ENCODE results near the gene SSX2IP.

The SSX2IP gene

DNA sequence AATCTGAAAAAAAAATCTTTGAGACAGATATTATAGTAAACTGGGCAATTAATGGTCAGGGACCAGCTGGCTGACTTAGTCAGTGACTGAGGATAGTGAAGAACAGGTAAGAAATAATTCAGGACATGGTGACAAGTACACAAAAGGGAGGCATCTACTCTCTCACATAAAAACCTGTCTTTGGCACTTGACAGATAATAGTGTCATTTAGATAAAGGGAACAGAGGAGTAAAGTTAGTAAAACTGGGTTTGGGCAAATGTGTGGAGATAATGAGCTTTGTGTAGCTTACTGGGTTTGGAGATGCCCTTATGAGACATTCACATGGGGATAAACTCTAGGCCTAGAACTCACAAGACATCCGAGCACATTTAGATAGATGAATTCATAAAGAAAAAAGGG is 4.0 kb downstream of the SSX2IP start:
- peaks cover 4% of the 10 kb centered on the region; the same call in 1 of the 2 replicates for H3K36me3 ChIP-seq
- no peak overlapping the region for H3K4me2 ChIP-seq
- H3K9ac ChIP-seq = no peak overlapping the region
- H3K4me3 ChIP-seq = no peak overlapping the region
- no peaks in the 10 kb centered on the region for H3K27me3 ChIP-seq
- no peak overlapping the region for H3K27ac ChIP-seq
- peaks cover 26% of the 10 kb centered on the region; the same call in 1 of the 2 replicates for H4K20me1 ChIP-seq
- no peaks in the 10 kb centered on the region for H3K9me3 ChIP-seq
- H3K4me1 ChIP-seq = peaks cover 24% of the 10 kb centered on the region
- TF ChIP-seq Cebpa-rat (IDR thresholded peaks at IDR 0.05) = no peak

DNA sequence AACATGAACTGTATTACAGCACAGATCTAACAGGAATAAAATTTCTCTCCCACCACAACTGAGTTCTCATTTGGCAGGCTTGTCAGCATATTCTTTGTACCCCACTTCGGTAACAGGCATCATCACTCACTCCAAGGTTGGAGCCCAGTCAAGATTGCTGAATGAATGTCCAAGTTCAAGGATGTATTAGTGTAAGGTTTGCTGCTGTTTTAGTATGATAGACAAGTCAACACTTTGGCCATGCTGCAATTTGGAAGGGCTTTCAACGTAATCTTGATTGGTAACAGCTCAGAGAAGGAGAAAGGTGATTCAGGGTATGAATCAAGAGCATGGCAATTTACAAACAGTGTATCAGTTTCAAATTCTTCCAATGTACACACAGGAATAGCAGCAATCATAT is 6.8 kb downstream of the SSX2IP start:
- H3K4me3 ChIP-seq = no peak overlapping the region
- no peak for TF ChIP-seq Cebpa-rat (IDR thresholded peaks at IDR 0.05)
- H3K36me3 ChIP-seq = peaks cover 4% of the 10 kb centered on the region; the same call in 1 of the 2 replicates
- H3K9me3 ChIP-seq = no peaks in the 10 kb centered on the region
- peaks cover 26% of the 10 kb centered on the region; the same call in 1 of the 2 replicates for H4K20me1 ChIP-seq
- no peaks in the 10 kb centered on the region for H3K27me3 ChIP-seq
- H3K4me2 ChIP-seq = no peak overlapping the region
- peaks cover 10% of the 10 kb centered on the region for H3K4me1 ChIP-seq
- no peak overlapping the region for H3K9ac ChIP-seq
- H3K27ac ChIP-seq = no peak overlapping the region

DNA sequence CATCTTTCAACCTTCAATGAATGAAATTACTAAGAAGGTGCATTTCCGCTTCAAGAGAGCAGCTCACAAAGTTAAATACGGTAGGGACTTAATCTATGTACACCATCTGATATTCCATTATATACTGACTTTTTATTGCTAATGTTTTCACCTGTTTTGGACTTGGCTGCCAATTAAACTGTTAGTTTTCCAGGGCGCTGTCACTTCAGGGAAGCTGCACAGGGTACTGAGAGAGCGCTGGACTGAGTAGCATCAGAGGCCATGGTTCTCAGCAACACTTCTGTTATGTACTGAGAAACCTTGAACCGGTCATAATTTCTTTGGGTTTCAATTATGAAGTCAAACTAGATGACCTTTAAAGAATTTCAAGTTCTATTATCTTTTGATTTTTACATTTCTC is 8.2 kb downstream of the SSX2IP start:
- no peaks in the 10 kb centered on the region for H3K27me3 ChIP-seq

DNA sequence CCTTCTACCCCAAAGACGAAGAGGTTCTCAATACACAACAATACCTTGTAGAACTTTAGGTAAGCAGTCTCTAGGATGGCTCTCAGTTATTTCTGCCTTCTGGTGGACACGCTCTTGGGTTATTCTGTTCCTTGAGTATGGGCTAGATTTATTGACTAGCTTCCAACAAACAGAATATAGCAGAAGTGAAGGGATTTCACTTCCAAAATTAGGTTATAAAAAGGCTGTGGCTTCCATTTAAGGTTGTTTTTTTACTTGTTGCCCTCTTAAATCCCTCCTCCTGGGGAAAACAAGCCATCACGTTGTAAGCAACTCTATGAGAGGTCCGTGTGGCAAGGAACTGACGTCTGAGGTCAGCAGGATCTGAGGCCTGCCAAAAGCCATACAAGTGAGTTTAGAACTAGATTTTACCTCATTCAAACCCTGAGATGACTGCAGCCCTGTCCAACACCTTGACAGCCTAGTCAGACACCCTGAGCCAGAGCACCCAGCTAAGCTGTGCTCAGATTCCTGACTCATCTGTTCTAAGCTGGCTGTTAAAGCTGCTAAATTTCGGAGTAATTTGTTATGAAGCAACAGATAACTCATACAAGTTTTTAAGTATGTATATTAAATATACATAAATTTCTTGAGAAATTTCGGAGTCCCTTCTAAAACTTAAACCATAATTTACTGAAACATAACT is 12.7 kb downstream of the SSX2IP start:
- H3K4me1 ChIP-seq = no peaks in the 10 kb centered on the region
- no peak overlapping the region for H3K27ac ChIP-seq
- no peaks in the 10 kb centered on the region for H3K9me3 ChIP-seq
- H3K36me3 ChIP-seq = 0 out of 2 replicates have a peak, but pooled peaks cover 3% of the 10 kb centered on the region
- H4K20me1 ChIP-seq = peaks cover 26% of the 10 kb centered on the region; the same call in 1 of the 2 replicates
- H3K9ac ChIP-seq = no peak overlapping the region
- no peak overlapping the region for H3K4me2 ChIP-seq
- H3K27me3 ChIP-seq = no peaks in the 10 kb centered on the region
- H3K4me3 ChIP-seq = no peak overlapping the region
- TF ChIP-seq Cebpa-rat (IDR thresholded peaks at IDR 0.05) = no peak

More for the DNA sequence above, 8.2 kb downstream of the SSX2IP start:
- no peaks in the 10 kb centered on the region for H3K4me1 ChIP-seq
- no peak overlapping the region for H3K4me3 ChIP-seq
- no peak for TF ChIP-seq Cebpa-rat (IDR thresholded peaks at IDR 0.05)
- no peak overlapping the region for H3K27ac ChIP-seq
- H3K9ac ChIP-seq = no peak overlapping the region
- H3K4me2 ChIP-seq = no peak overlapping the region
- H3K36me3 ChIP-seq = peaks cover 8% of the 10 kb centered on the region; the same call in 1 of the 2 replicates
- peaks cover 12% of the 10 kb centered on the region; the same call in 1 of the 2 replicates for H4K20me1 ChIP-seq
- no peaks in the 10 kb centered on the region for H3K9me3 ChIP-seq

DNA sequence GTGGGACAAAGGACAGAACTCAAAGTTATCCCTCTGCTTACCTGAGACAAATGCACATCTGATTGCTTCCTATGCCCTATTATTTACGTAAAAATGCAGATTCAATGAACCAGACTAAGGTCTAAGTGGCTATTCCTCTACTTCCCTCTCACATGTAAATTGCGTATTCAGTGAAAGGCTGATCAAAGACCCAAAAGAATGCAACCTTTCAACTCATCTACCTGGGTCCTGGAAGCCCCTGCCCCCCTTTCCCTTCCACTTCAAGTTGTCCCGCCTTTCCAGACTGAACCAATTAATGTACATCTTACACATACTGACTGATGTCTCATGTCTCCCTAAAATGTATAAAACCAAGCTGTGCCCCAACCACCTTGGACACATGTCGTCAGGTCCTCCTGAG is 14.6 kb downstream of the SSX2IP start:
- H3K36me3 ChIP-seq = 0 out of 2 replicates have a peak, but pooled peaks cover 3% of the 10 kb centered on the region
- TF ChIP-seq Cebpa-rat (IDR thresholded peaks at IDR 0.05) = no peak
- H4K20me1 ChIP-seq = 0 out of 2 replicates have a peak, but pooled peaks cover 16% of the 10 kb centered on the region
- no peak overlapping the region for H3K4me3 ChIP-seq
- no peak overlapping the region for H3K27ac ChIP-seq
- H3K27me3 ChIP-seq = no peaks in the 10 kb centered on the region
- no peak overlapping the region for H3K4me2 ChIP-seq
- H3K4me1 ChIP-seq = no peaks in the 10 kb centered on the region
- no peak overlapping the region for H3K9ac ChIP-seq
- no peaks in the 10 kb centered on the region for H3K9me3 ChIP-seq

DNA sequence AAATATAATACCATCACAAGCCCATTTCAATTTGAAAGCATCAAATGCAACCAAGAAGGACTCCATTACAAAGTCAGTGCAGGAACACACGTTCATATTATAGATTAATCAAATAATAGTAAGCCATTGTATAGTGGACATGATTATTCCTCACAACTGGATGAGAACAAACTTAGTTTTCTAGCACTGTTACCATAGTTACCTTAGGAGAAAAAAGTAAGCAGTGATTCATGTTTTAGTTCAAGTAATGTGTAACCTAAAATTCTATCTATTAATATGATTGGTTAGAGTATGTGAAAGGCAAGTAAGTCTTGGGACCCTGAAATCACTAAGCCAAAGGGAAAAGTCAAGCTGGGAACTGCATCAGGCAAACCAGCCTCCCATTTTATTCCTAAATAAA is 15.2 kb downstream of the SSX2IP start:
- TF ChIP-seq Cebpa-rat (IDR thresholded peaks at IDR 0.05) = no peak
- no peak overlapping the region for H3K4me3 ChIP-seq
- no peaks in the 10 kb centered on the region for H3K9me3 ChIP-seq
- H3K27ac ChIP-seq = no peak overlapping the region
- 0 out of 2 replicates have a peak, but pooled peaks cover 16% of the 10 kb centered on the region for H4K20me1 ChIP-seq
- H3K4me2 ChIP-seq = no peak overlapping the region
- H3K36me3 ChIP-seq = 0 out of 2 replicates have a peak, but pooled peaks cover 3% of the 10 kb centered on the region
- no peak overlapping the region for H3K9ac ChIP-seq
- H3K27me3 ChIP-seq = no peaks in the 10 kb centered on the region
- no peaks in the 10 kb centered on the region for H3K4me1 ChIP-seq

DNA sequence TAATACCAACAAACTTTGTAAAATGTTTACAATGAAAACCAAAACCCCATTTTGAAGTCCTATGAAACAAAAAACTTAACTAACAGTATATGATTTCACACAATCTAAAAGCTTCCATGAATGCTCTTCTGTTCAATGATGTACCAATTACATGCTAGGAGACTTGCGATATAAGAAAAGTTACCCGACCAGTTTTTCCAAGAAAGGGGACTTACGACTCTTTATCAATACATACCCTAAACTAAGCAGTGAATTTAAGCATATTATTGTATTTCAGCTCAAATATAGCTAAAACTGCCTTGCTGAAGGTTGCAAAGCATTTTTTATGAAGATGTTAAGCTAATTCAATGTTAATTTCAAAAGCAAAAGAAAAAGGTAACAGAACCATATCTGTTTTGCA is 15.6 kb downstream of the SSX2IP start:
- no peak overlapping the region for H3K27ac ChIP-seq
- no peak for TF ChIP-seq Cebpa-rat (IDR thresholded peaks at IDR 0.05)
- H4K20me1 ChIP-seq = 0 out of 2 replicates have a peak, but pooled peaks cover 16% of the 10 kb centered on the region
- no peaks in the 10 kb centered on the region for H3K4me1 ChIP-seq
- no peak overlapping the region for H3K4me2 ChIP-seq
- H3K36me3 ChIP-seq = peaks cover 3% of the 10 kb centered on the region; the same call in 1 of the 2 replicates
- no peaks in the 10 kb centered on the region for H3K9me3 ChIP-seq
- no peak overlapping the region for H3K9ac ChIP-seq
- no peaks in the 10 kb centered on the region for H3K27me3 ChIP-seq
- H3K4me3 ChIP-seq = no peak overlapping the region

DNA sequence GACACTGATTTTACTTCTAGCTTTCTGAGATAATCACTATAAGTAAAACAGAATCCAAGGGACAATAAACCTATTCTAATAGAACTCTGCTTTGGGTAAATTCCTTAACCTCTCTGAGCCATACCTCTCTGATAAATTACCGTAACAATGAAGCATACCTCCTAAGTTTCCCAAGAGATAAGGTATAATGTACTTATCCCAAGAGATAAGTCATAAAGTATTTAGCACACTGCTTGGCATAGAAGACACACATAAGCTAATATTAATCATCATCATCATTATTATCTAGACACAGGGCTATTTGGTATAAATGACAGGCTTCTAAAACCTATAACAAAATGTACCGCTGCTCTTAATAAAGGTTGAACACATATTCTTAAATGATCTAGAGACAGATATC is 16.2 kb downstream of the SSX2IP start:
- no peaks in the 10 kb centered on the region for H3K27me3 ChIP-seq
- no peak overlapping the region for H3K27ac ChIP-seq
- no peaks in the 10 kb centered on the region for H3K9me3 ChIP-seq
- no peak for TF ChIP-seq Cebpa-rat (IDR thresholded peaks at IDR 0.05)
- 0 out of 2 replicates have a peak, but pooled peaks cover 16% of the 10 kb centered on the region for H4K20me1 ChIP-seq
- H3K9ac ChIP-seq = no peak overlapping the region
- no peaks in the 10 kb centered on the region for H3K4me1 ChIP-seq
- no peak overlapping the region for H3K4me3 ChIP-seq
- H3K4me2 ChIP-seq = no peak overlapping the region
- H3K36me3 ChIP-seq = peaks cover 3% of the 10 kb centered on the region; the same call in 1 of the 2 replicates

DNA sequence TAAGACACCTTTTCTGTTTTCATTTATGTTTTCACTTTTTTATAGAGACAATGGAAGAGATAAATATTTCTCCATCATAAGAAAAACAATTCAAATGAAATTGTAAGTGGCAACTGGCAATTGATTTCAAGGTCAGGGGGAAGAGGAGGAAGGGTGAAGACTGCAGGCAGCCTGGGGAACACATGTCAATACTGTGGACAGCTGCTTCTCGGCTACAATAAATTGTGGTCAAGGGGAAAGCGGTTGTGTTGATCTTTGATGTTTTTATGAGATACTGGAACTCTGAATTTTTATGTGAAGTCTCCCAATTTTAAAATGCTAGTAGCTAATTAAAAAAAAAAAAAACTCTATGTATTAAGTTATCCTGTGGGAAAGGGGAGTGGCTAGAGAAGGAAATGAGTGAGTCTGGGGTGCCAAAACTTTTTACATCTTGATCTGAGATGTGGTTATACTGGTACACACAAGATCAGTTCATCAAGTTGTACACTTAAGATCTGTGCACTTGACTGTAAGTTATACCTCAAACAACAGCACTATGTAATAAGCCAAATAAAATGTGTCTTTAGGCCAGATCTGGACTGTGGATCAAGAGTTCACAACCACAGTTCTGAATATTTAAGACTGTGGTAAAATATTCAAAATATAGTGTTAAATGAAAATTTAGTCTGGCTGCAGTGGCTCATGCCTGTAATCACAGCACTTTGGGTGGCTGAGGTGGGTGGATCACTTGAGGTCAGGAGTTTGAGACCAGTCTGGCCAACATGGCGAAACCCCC is 18.0 kb downstream of the SSX2IP start:
- no peaks in the 10 kb centered on the region for H3K27me3 ChIP-seq
- H3K4me3 ChIP-seq = no peak overlapping the region
- H3K4me1 ChIP-seq = no peaks in the 10 kb centered on the region
- no peak overlapping the region for H3K9ac ChIP-seq
- TF ChIP-seq Cebpa-rat (IDR thresholded peaks at IDR 0.05) = no peak
- no peak overlapping the region for H3K4me2 ChIP-seq
- H3K36me3 ChIP-seq = no peaks in the 10 kb centered on the region; the same call in 1 of the 2 replicates
- 0 out of 2 replicates have a peak, but pooled peaks cover 16% of the 10 kb centered on the region for H4K20me1 ChIP-seq
- no peak overlapping the region for H3K27ac ChIP-seq
- no peaks in the 10 kb centered on the region for H3K9me3 ChIP-seq

DNA sequence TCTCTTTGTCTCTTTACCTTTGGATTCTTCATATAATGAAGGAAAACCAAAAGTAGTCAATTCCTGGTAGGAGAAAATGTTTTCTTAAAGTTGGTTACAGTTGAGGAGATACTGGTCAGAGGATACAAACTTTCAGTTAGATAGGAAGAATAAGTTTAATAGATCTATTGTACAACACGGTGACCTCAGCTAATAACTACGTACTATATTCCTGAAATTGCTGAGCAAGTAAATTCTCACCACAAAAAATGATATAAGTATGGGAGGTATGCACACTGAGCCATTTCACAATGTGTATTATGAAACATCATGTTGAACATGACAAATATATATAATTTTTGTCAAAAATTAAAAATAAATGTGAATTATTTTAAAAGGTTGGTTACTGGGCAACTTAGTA is 20.4 kb downstream of the SSX2IP start:
- Histone ChIP-seq H3K9me3 (no peaks in the 10 kb centered on the region), H3K4me1 (no peaks in the 10 kb centered on the region), H3K4me3 (no peak overlapping the region), H3K36me3 (no peaks in the 10 kb centered on the region; the same call in 1 of the 2 replicates), H4K20me1 (0 out of 2 replicates have a peak, but pooled peaks cover 16% of the 10 kb centered on the region), H3K4me2 (no peak overlapping the region), H3K27me3 (no peaks in the 10 kb centered on the region), H3K9ac (no peak overlapping the region), H3K27ac (no peak overlapping the region)
- no peak for TF ChIP-seq Cebpa-rat (IDR thresholded peaks at IDR 0.05)
